ENCODE measurements around the gene SPTSSB. TPM values are rescaled to one million over a fixed set of nuclear protein-coding genes. Genes with fewer than 3 reads are reported as not detected.

SPTSSB gene
- total and polyA plus RNA-seq, 7 donors = 0.09 to 6.0 (median 0.46) TPM; not detected in 4

- H3K4me3 ChIP-seq = no peak overlapping the region
- TF ChIP-seq POLR2AphosphoS5 (IDR thresholded peaks at IDR 0.05) (no peak), EP300 (IDR thresholded peaks at IDR 0.05) (no peak), CTCF (IDR thresholded peaks at IDR 0.05) (no peak), POLR2A (IDR thresholded peaks at IDR 0.05) (no peak)
- H3K36me3 ChIP-seq = no peaks in the 10 kb centered on the region
- no peaks in the 10 kb centered on the region for H3K4me1 ChIP-seq
- intact Hi-C loops (cut with DNase I) = no loop called here
- no peaks in the 10 kb centered on the region for H3K9me3 ChIP-seq
- DNase-seq = no peak
- no peak overlapping the region for H3K27ac ChIP-seq
- 85% methylated on average over 2 of the region's 2 CpGs for WGBS, 2 donors
- H3K27me3 ChIP-seq = peaks cover 0 to 2% (median 0%) of the 10 kb centered on the region in 3 donors
Measured at GRCh38 chr3:161366094-161366493, 5.2 kb downstream of the SPTSSB start.

- H3K27ac ChIP-seq = no peak overlapping the region
- H3K27me3 ChIP-seq = no peaks in the 10 kb centered on the region
- H3K9me3 ChIP-seq = no peaks in the 10 kb centered on the region
- intact Hi-C loops (cut with DNase I) = no loop called here
- TF ChIP-seq POLR2A (IDR thresholded peaks at IDR 0.05) = no peak
- no peak for TF ChIP-seq EP300 (IDR thresholded peaks at IDR 0.05)
- no peak for TF ChIP-seq POLR2AphosphoS5 (IDR thresholded peaks at IDR 0.05)
- TF ChIP-seq CTCF (IDR thresholded peaks at IDR 0.05) = no peak
- no peak overlapping the region for H3K4me3 ChIP-seq
- DNase-seq = no peak
- H3K4me1 ChIP-seq = no peaks in the 10 kb centered on the region
- H3K36me3 ChIP-seq = no peaks in the 10 kb centered on the region
Measured at GRCh38 chr3:161358488-161358887, 12.8 kb downstream of the SPTSSB start.

GRCh38 chr3:161356287-161356686 is 15.0 kb downstream of the SPTSSB start:
- H3K4me1 ChIP-seq = no peaks in the 10 kb centered on the region
- TF ChIP-seq EP300 (IDR thresholded peaks at IDR 0.05) (no peak), CTCF (IDR thresholded peaks at IDR 0.05) (no peak), POLR2AphosphoS5 (IDR thresholded peaks at IDR 0.05) (no peak), POLR2A (IDR thresholded peaks at IDR 0.05) (no peak)
- H3K27ac ChIP-seq = no peak overlapping the region
- no peak for DNase-seq
- WGBS, 2 donors = 85 to 89% methylated on average over 1 of the region's 1 CpG
- no peaks in the 10 kb centered on the region for H3K27me3 ChIP-seq
- no peaks in the 10 kb centered on the region for H3K9me3 ChIP-seq
- intact Hi-C loops (cut with DNase I) = no loop called here
- H3K36me3 ChIP-seq = no peaks in the 10 kb centered on the region
- H3K4me3 ChIP-seq = no peak overlapping the region

GRCh38 chr3:161355508-161355907 is 15.8 kb downstream of the SPTSSB start:
- 80 to 83% methylated on average over 1 of the region's 1 CpG for WGBS, 2 donors

GRCh38 chr3:161354554-161354953 is 16.8 kb downstream of the SPTSSB start:
- Histone ChIP-seq H3K36me3 (no peaks in the 10 kb centered on the region), H3K4me1 (no peaks in the 10 kb centered on the region), H3K27ac (no peak overlapping the region), H3K27me3 (no peaks in the 10 kb centered on the region), H3K9me3 (no peaks in the 10 kb centered on the region), H3K4me3 (no peak overlapping the region)
- no peak for TF ChIP-seq CTCF (IDR thresholded peaks at IDR 0.05)
- no peak for TF ChIP-seq EP300 (IDR thresholded peaks at IDR 0.05)
- TF ChIP-seq POLR2AphosphoS5 (IDR thresholded peaks at IDR 0.05) = no peak
- TF ChIP-seq POLR2A (IDR thresholded peaks at IDR 0.05) = no peak
- DNase-seq = no peak
- 76 to 84% methylated on average over 2 of the region's 2 CpGs for WGBS, 2 donors
- intact Hi-C loops (cut with DNase I) = no loop called here

More at GRCh38 chr3:161355508-161355907, 15.8 kb downstream of the SPTSSB start:
- Histone ChIP-seq H3K9me3 (no peaks in the 10 kb centered on the region), H3K36me3 (no peaks in the 10 kb centered on the region), H3K27me3 (no peaks in the 10 kb centered on the region), H3K27ac (no peak overlapping the region), H3K4me1 (no peaks in the 10 kb centered on the region), H3K4me3 (no peak overlapping the region)
- TF ChIP-seq EP300 (IDR thresholded peaks at IDR 0.05) = no peak
- no peak for TF ChIP-seq POLR2A (IDR thresholded peaks at IDR 0.05)
- no peak for DNase-seq
- intact Hi-C loops (cut with DNase I) = no loop called here
